Spleen (tissue), 7 donors: ENCODE data around the gene KCNQ1.

Experiments
- POLR2A ChIP-seq, 3 donors: fragments of 450-650 bp; IDR thresholded peaks; one replicate each; pipeline ENCODE4 v1.5.1; 2017; ENCODE audit warnings: antibody characterized with exemption in 3 of 3, mild to moderate bottlenecking in 1 of 3
- POLR2AphosphoS5 ChIP-seq, 3 donors: sonication (generic); formaldehyde crosslinking; IDR thresholded peaks; one replicate each; pipeline ENCODE4 v1.5.1; 2017; ENCODE audit warnings: antibody characterized with exemption in 3 of 3
- TF ChIP-seq, protein P1 (sequence below), 11 experiments: fragments of 200-600 bp in 7 of 11; fragments of 450-650 bp in 4 of 11; sonication (generic) in 4 of 11; IDR thresholded peaks in 8 of 11; conservative IDR thresholded peaks in 3 of 11; 1 replicate in 7 of 11; 2 replicates in 4 of 11; pipeline versions ENCODE4 v1.4.0 to v1.8.0; 2016 to 2021; ENCODE audit warnings: antibody characterized with exemption in 11 of 11, inconsistent platforms in 4 of 11, mild to moderate bottlenecking in 1 of 11
- donor health status: DM: no; HTN: no; CAD: no; lungs with moderate emphysema.
- donor health status: DM: no; HTN: no; CAD: no.
- donor health status: DM: no; HTN: no; CAD: no.

DNA sequence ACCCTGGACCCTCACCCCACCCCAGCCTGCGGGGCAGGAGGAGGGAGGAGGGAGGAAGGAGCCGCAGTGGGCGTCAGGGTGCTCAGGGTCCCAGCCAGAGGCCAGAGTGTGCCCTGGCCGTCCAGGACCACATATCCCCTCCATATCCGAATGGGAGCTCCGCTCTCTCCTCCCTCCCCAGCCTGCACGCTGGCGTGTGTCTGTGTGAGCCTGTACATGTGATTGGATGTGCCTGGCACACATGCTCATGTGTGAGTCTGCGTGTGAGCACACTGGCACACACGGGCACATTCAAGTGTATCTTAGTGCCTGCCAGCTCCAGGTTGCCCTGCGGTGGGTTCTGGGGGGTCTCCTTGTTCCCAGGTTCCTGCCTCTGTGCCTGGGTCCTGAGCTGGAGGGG lies 36.1 kb upstream of the KCNQ1 start:
- TF ChIP-seq, protein P1, sequence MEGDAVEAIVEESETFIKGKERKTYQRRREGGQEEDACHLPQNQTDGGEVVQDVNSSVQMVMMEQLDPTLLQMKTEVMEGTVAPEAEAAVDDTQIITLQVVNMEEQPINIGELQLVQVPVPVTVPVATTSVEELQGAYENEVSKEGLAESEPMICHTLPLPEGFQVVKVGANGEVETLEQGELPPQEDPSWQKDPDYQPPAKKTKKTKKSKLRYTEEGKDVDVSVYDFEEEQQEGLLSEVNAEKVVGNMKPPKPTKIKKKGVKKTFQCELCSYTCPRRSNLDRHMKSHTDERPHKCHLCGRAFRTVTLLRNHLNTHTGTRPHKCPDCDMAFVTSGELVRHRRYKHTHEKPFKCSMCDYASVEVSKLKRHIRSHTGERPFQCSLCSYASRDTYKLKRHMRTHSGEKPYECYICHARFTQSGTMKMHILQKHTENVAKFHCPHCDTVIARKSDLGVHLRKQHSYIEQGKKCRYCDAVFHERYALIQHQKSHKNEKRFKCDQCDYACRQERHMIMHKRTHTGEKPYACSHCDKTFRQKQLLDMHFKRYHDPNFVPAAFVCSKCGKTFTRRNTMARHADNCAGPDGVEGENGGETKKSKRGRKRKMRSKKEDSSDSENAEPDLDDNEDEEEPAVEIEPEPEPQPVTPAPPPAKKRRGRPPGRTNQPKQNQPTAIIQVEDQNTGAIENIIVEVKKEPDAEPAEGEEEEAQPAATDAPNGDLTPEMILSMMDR (IDR thresholded peaks at IDR 0.05 in 8 of 11, conservative IDR thresholded peaks at IDR 0.05 in 3 of 11) = no peak
- TF ChIP-seq POLR2AphosphoS5 (IDR thresholded peaks at IDR 0.05) = no peak
- no peak for TF ChIP-seq POLR2A (IDR thresholded peaks at IDR 0.05)
